IMR-90 (cell line): ENCODE results near the gene MAP3K1.

Source experiments
- MAZ ChIP-seq: IDR thresholded peaks from 2 replicates; pipeline ENCODE4 v1.6.1; 2012; ENCODE audit warnings: low read depth, mild to moderate bottlenecking, low read length, improper control_type of control experiment, moderate library complexity, borderline replicate concordance
- POLR2A ChIP-seq: IDR thresholded peaks from 2 replicates; pipeline ENCODE4 v1.6.1; 2012; ENCODE audit warnings: mild to moderate bottlenecking, low read depth, low read length
- SMC3 ChIP-seq: fragments of 150-350 bp; IDR thresholded peaks from 2 replicates; pipeline ENCODE4 v1.6.1; 2016; ENCODE audit warnings: low read depth, mild to moderate bottlenecking, antibody characterized with exemption, low read length, moderate library complexity
- TF ChIP-seq, protein P1 (sequence below): conservative IDR thresholded peaks from 2 replicates; pipeline ENCODE4 v1.5.1; 2012; ENCODE audit warnings: mild to moderate bottlenecking, low read depth, low read length, improper control_type of control experiment

GRCh38 chr5:56803894-56804293, 11.5 kb upstream of the MAP3K1 start:
- TF ChIP-seq, protein P1, sequence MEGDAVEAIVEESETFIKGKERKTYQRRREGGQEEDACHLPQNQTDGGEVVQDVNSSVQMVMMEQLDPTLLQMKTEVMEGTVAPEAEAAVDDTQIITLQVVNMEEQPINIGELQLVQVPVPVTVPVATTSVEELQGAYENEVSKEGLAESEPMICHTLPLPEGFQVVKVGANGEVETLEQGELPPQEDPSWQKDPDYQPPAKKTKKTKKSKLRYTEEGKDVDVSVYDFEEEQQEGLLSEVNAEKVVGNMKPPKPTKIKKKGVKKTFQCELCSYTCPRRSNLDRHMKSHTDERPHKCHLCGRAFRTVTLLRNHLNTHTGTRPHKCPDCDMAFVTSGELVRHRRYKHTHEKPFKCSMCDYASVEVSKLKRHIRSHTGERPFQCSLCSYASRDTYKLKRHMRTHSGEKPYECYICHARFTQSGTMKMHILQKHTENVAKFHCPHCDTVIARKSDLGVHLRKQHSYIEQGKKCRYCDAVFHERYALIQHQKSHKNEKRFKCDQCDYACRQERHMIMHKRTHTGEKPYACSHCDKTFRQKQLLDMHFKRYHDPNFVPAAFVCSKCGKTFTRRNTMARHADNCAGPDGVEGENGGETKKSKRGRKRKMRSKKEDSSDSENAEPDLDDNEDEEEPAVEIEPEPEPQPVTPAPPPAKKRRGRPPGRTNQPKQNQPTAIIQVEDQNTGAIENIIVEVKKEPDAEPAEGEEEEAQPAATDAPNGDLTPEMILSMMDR: no peak
- TF ChIP-seq POLR2A (no peak), SMC3 (no peak), MAZ (no peak)
